Calu3 (cell line): Measurements from ENCODE around the gene GMDS. TPM values are rescaled to one million over a fixed set of nuclear protein-coding genes. Genes with fewer than 3 reads are reported as not detected.
A peak's percentile ranks its signal among the peaks of the same experiment; 100 is the strongest.

Source experiments
- BruUV-seq: library from RNA; stranded (reverse); fragments of 400-500 nt; replicated peaks from 2 replicates; lab custom pipeline; 2021; lab: Mats Ljungman, UMichigan
- CTCF ChIA-PET: fragments of 300-600 bp; sonication (Branson Sonifier 250); formaldehyde crosslinking; loops from one replicate; lab custom pipeline; 2022; ENCODE audit warnings: antibody characterized with exemption; lab: Charles Lee
- DNase-seq: peaks from one replicate; pipeline ENCODE4 v3.0.0; 2022
- H3K27ac Mint-ChIP-seq: one replicate; pipeline ENCODE4 v1.8.0; 2022; ENCODE audit warnings: mixed read lengths; ENCODE audit not compliant: unreplicated experiment
- H3K27me3 Mint-ChIP-seq: one replicate; pipeline ENCODE4 v1.8.0; 2022; ENCODE audit warnings: mixed read lengths; ENCODE audit not compliant: unreplicated experiment
- H3K36me3 Mint-ChIP-seq: one replicate; pipeline ENCODE4 v1.8.0; 2022; ENCODE audit warnings: mild to moderate bottlenecking, moderate library complexity, mixed read lengths; ENCODE audit not compliant: insufficient read depth, unreplicated experiment
- H3K4me1 Mint-ChIP-seq: one replicate; pipeline ENCODE4 v1.8.0; 2022; ENCODE audit warnings: mild to moderate bottlenecking, low read depth, mixed read lengths; ENCODE audit not compliant: unreplicated experiment
- H3K4me3 Mint-ChIP-seq: one replicate; pipeline ENCODE4 v1.8.0; 2022; ENCODE audit warnings: mild to moderate bottlenecking, low read depth, moderate library complexity, mixed read lengths; ENCODE audit not compliant: unreplicated experiment
- H3K9me3 Mint-ChIP-seq: one replicate; pipeline ENCODE4 v1.8.0; 2022; ENCODE audit warnings: low read depth, mixed read lengths; ENCODE audit not compliant: unreplicated experiment
- intact Hi-C: fragments of 100-400 bp; cut with micrococcal nuclease; formaldehyde crosslinking; loops from one replicate; pipeline ENCODE4 v1.10.0; 2022; ENCODE audit not compliant: unreplicated experiment
- total RNA-seq: library from RNA; stranded (reverse); gene quantifications from 2 replicates; pipeline ENCODE4 v1.2.3, GENCODE V29; 2022
- TF ChIP-seq, protein P1 (sequence below): fragments of 200-600 bp; IDR thresholded peaks from one replicate; pipeline ENCODE4 v1.8.0; 2022; ENCODE audit warnings: antibody characterized with exemption; ENCODE audit not compliant: unreplicated experiment

The GMDS gene
- total RNA-seq, 1 experiment from 2014 or later, result 58.2 TPM

DNA sequence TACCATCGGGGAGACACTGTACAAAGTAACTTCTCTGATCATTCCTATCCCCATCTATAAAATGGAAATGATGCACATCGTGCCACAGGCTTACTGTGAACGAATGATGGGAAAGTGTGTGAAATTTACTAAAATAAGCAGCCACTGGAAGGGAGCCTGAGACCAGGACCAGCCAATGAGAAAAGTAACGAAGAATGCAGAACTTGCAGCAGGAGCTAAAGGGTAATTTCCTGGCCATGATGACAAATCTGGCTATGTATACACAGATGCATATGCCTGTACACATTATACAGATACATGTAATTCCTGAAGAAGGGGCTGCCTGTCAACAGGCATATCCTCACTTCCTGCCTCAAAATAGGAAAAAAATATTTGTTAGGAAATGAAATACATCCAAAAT is 47.4 kb downstream of the GMDS start:
- no peak overlapping the region for H3K27ac Mint-ChIP-seq
- CTCF ChIA-PET, result no interaction called here

DNA sequence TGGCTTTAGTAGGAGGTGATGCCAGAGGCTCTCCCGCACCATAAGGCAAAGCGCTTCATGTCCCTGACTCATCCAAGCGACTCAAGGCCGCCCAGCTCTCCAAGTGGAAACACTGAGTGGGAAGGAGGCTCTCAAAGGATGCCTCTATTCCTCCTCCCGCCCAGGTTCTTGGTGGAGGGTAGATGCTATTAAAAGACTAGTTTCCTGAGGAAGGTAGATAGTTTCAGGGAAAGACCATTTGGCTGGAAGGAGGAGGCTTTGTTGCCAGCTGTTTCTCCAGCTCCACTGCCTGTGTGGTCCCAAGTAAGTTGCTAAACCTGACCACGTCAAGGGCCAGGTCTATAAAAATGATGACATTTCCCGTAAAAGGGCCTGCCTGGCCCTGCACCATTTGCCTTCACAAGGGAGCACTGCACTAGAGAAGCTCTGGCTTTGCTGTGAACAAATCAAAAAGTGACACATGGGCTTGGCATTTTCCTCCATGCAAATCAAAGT is 48.2 kb downstream of the GMDS start:
- Mint-ChIP-seq H3K36me3 (no peaks in the 10 kb centered on the region), H3K27me3 (no peaks in the 10 kb centered on the region), H3K4me3 (no peak overlapping the region), H3K27ac (no peak overlapping the region), H3K4me1 (no peaks in the 10 kb centered on the region), H3K9me3 (no peaks in the 10 kb centered on the region)
- TF ChIP-seq, protein P1, sequence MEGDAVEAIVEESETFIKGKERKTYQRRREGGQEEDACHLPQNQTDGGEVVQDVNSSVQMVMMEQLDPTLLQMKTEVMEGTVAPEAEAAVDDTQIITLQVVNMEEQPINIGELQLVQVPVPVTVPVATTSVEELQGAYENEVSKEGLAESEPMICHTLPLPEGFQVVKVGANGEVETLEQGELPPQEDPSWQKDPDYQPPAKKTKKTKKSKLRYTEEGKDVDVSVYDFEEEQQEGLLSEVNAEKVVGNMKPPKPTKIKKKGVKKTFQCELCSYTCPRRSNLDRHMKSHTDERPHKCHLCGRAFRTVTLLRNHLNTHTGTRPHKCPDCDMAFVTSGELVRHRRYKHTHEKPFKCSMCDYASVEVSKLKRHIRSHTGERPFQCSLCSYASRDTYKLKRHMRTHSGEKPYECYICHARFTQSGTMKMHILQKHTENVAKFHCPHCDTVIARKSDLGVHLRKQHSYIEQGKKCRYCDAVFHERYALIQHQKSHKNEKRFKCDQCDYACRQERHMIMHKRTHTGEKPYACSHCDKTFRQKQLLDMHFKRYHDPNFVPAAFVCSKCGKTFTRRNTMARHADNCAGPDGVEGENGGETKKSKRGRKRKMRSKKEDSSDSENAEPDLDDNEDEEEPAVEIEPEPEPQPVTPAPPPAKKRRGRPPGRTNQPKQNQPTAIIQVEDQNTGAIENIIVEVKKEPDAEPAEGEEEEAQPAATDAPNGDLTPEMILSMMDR, result no peak
- no peak for DNase-seq
- BruUV-seq, result no TSS peak
- CTCF ChIA-PET, result no interaction called here
- intact Hi-C loops, result loop anchor here (2.0 kb wide), 2 partner anchors 592 to 600 kb away; no protein-coding TSS in a partner anchor

More for the DNA sequence above, 47.4 kb downstream of the GMDS start:
- no peaks in the 10 kb centered on the region for H3K36me3 Mint-ChIP-seq
- H3K4me1 Mint-ChIP-seq, result no peaks in the 10 kb centered on the region
- TF ChIP-seq, protein P1, result no peak
- no peak overlapping the region for H3K4me3 Mint-ChIP-seq
- no TSS peak for BruUV-seq
- no peak for DNase-seq
- H3K9me3 Mint-ChIP-seq, result no peaks in the 10 kb centered on the region
- intact Hi-C loops, result loop anchor here (2.0 kb wide), 2 partner anchors 593 to 601 kb away; no protein-coding TSS in a partner anchor
- no peaks in the 10 kb centered on the region for H3K27me3 Mint-ChIP-seq

DNA sequence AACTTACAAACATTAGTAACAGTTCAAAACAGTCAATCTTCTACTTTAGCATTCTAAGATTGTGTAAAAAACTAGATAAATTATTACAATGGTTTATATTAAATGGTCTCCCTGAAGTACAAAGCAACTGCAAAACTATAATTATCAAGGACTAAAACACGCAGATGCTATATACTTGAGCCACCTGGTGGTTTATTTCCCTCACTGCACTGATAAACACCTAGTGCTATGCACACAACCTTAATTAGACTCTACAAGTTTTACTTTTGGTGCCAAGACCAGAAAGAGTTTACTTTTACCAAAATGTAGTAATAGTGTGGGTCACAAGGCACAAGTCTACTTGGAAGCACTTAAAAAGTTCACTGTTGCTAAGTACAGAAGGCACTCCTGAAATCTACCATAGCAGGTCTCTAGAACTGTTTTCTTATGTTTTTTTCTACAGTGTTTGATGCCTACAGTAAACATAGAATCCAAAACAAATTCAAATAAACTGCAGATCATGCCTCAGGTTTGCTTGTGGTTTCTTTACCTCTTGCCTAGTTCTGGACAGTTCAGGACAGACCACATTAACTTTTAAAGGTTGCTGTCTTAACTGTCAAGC is 49.2 kb downstream of the GMDS start:
- no peaks in the 10 kb centered on the region for H3K36me3 Mint-ChIP-seq
- CTCF ChIA-PET, result no interaction called here

DNA sequence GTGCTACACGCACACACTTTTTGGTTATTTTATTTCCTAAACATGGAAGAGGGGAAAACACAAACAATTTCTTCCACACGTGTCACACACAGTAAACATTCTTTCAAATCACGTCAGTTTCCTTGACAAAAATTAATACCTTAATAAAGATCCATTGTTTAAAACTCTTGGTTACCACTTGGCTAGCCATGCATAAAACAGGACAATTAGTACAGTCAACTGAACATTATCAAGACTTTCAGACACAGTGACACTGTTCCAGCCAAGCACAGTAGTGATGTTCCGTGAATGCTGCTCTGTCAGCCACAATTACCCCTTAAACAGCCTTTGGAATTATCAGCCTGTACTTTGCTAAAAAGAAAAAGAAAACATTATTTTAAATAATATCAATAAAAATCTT is 50.8 kb downstream of the GMDS start:
- H3K36me3 Mint-ChIP-seq, result no peaks in the 10 kb centered on the region
- no peak for DNase-seq
- intact Hi-C loops, result no loop called here
- H3K27ac Mint-ChIP-seq, result no peak overlapping the region
- H3K4me1 Mint-ChIP-seq, result no peaks in the 10 kb centered on the region
- TF ChIP-seq, protein P1, result no peak
- CTCF ChIA-PET, result no interaction called here
- no peak overlapping the region for H3K4me3 Mint-ChIP-seq
- no peaks in the 10 kb centered on the region for H3K9me3 Mint-ChIP-seq
- no TSS peak for BruUV-seq
- no peaks in the 10 kb centered on the region for H3K27me3 Mint-ChIP-seq

More for the DNA sequence above, 49.2 kb downstream of the GMDS start:
- Mint-ChIP-seq H3K27ac (no peak overlapping the region), H3K4me1 (no peaks in the 10 kb centered on the region), H3K4me3 (no peak overlapping the region), H3K27me3 (no peaks in the 10 kb centered on the region), H3K9me3 (no peaks in the 10 kb centered on the region)
- intact Hi-C loops, result loop anchor here (2.0 kb wide), 2 partner anchors 591 to 599 kb away; no protein-coding TSS in a partner anchor
- DNase-seq, result peak; percentile 30
- no TSS peak for BruUV-seq
- TF ChIP-seq, protein P1, result peak; percentile 34
